ENCODE data around the gene TFCP2. TPM values are rescaled to one million over a fixed set of nuclear protein-coding genes. Genes with fewer than 3 reads are reported as not detected.

The TFCP2 gene
- total RNA-seq, 1 donor from 2014 or later, result 44.9 TPM

DNA sequence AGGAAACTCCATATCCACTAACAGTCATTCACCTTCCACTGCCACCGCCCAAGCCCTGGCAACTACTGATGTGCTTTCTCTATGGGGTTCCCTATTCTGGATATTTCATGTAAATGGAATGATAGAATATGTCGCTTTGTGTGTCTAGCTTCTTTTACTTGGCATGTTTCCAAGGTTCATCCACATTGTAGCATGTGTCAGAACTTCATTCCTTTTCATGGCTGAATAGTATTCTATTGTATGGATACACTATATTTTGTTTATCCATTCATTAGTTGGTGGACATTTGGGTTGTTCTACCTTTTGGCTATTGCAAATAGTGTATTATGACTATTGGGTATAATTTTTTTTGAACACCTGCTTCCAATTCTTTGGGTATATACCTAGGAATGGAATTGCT is 36.3 kb upstream of the TFCP2 start:
- DNase-seq (ENCODE audit: low spot score in 2 of 2, unreplicated experiment in 2 of 2), result no peak
- H3K27ac Mint-ChIP-seq, result no peak overlapping the region
- TF ChIP-seq, protein P1, sequence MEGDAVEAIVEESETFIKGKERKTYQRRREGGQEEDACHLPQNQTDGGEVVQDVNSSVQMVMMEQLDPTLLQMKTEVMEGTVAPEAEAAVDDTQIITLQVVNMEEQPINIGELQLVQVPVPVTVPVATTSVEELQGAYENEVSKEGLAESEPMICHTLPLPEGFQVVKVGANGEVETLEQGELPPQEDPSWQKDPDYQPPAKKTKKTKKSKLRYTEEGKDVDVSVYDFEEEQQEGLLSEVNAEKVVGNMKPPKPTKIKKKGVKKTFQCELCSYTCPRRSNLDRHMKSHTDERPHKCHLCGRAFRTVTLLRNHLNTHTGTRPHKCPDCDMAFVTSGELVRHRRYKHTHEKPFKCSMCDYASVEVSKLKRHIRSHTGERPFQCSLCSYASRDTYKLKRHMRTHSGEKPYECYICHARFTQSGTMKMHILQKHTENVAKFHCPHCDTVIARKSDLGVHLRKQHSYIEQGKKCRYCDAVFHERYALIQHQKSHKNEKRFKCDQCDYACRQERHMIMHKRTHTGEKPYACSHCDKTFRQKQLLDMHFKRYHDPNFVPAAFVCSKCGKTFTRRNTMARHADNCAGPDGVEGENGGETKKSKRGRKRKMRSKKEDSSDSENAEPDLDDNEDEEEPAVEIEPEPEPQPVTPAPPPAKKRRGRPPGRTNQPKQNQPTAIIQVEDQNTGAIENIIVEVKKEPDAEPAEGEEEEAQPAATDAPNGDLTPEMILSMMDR (IDR thresholded peaks at IDR 0.05; ENCODE audit: unreplicated experiment), result no peak
- no peak overlapping the region for H3K4me3 Mint-ChIP-seq
- no peaks in the 10 kb centered on the region for H3K4me1 Mint-ChIP-seq
- H3K27me3 Mint-ChIP-seq (ENCODE audit: low read depth), result no peaks in the 10 kb centered on the region
- H3K36me3 Mint-ChIP-seq, result no peaks in the 10 kb centered on the region
- no peaks in the 10 kb centered on the region for H3K9me3 Mint-ChIP-seq

DNA sequence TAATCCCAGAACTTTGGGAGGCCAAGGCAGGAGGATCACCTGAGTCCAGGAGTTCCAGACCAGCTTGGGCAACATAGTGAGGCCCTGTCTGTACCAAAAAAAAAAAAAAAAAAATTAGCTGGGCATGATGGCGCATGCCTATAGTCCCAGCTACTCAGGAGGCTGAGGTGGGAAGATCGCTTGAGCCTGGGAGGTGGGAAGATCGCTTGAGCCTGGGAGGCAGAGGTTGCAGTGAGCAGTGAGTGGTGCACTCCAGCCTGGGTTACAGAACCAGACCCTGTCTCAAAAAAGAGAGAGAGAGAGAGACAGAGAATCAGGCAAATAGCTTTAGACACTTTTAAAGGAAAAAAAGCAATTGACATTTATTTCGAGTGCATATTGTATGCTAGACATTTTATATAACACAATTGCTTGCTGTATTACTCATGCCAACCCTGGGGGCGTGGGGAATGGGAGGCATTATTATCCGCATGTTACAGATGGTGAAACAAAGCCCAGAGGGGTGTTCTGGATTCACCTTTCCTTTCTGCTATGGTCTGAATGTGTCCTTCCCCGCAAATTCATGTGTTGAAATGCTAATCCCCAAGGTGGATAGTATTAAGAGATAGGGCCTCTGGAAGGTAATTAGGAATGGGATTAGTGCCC is 35.2 kb upstream of the TFCP2 start:
- H3K4me1 Mint-ChIP-seq, result no peaks in the 10 kb centered on the region
- no peak overlapping the region for H3K27ac Mint-ChIP-seq
- no peaks in the 10 kb centered on the region for H3K27me3 Mint-ChIP-seq (ENCODE audit: low read depth)
- no peaks in the 10 kb centered on the region for H3K9me3 Mint-ChIP-seq
- TF ChIP-seq, protein P1 (IDR thresholded peaks at IDR 0.05; ENCODE audit: unreplicated experiment), result no peak
- no peak overlapping the region for H3K4me3 Mint-ChIP-seq
- no peak for DNase-seq (ENCODE audit: low spot score in 2 of 2, unreplicated experiment in 2 of 2)
- no peaks in the 10 kb centered on the region for H3K36me3 Mint-ChIP-seq

DNA sequence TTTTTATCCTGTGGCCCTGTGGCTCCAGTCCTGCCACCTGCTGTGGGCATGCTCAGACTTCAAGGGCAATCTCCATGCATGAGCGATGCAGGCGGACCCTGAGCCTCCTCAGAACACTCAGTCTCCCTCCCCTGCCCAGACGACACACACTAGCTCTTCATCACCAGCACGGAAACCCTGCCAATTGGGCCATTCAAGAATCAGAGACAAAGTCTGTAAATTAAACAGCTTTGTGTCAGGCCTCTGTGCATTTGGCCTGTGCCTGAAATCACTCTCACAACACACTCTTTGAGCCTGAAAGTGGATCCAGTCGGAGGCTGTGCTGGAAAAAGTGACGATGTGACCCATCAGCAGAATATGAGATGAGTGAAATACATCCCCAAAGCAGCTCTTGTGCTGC is 32.4 kb upstream of the TFCP2 start:
- TF ChIP-seq, protein P1 (IDR thresholded peaks at IDR 0.05; ENCODE audit: unreplicated experiment), result no peak
- Mint-ChIP-seq H3K27ac (no peak overlapping the region), H3K36me3 (no peaks in the 10 kb centered on the region)

DNA sequence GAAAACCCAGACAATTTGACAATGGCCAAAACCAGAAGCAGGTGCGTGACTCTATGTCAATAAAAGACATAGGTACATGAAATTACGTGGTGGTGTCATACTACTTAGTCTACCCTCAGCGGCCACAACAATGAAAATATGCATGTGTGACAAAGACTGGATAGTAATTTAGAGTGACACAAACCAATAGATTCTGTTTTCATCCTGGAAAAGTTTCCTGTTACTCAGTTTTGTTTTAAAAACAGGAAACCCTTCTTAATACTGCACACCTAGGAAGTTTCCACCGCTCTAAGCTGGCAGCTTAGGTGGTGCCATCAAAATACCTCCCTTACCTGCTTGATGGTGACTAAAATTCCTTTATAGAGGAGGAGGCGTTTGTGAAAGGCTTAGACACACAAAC is 29.8 kb upstream of the TFCP2 start:
- Mint-ChIP-seq H3K27me3 (ENCODE audit: low read depth) (no peaks in the 10 kb centered on the region), H3K27ac (no peak overlapping the region), H3K9me3 (no peaks in the 10 kb centered on the region), H3K4me1 (no peaks in the 10 kb centered on the region), H3K36me3 (no peaks in the 10 kb centered on the region), H3K4me3 (no peak overlapping the region)
- no peak for DNase-seq (ENCODE audit: low spot score in 2 of 2, unreplicated experiment in 2 of 2)
- TF ChIP-seq, protein P1 (IDR thresholded peaks at IDR 0.05; ENCODE audit: unreplicated experiment), result no peak

More for the DNA sequence above, 32.4 kb upstream of the TFCP2 start:
- DNase-seq (ENCODE audit: low spot score in 2 of 2, unreplicated experiment in 2 of 2), result no peak
- no peaks in the 10 kb centered on the region for H3K4me1 Mint-ChIP-seq
- H3K9me3 Mint-ChIP-seq, result no peaks in the 10 kb centered on the region
- no peak overlapping the region for H3K4me3 Mint-ChIP-seq
- no peaks in the 10 kb centered on the region for H3K27me3 Mint-ChIP-seq (ENCODE audit: low read depth)

DNA sequence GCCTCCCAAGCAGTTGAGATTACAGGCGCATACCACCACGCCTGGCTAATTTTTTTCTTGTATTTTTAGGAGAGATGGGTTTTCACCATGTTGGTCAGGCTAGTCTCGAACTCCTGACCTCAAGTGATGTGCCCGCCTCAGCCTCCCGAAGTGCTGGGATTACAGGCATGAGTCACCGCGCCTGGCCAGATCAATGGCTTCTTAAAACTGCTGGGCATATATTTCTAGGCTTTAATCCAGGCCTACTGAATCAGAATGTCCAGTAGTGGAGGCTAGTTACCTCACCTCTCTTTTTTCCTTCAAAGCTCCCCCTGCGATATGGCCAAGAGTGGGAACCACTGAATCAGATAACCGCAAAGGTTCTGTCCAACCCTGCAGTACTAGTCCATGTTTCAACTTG is 27.9 kb upstream of the TFCP2 start:
- Mint-ChIP-seq H3K27ac (no peak overlapping the region), H3K27me3 (ENCODE audit: low read depth) (no peaks in the 10 kb centered on the region), H3K36me3 (no peaks in the 10 kb centered on the region), H3K4me1 (no peaks in the 10 kb centered on the region), H3K4me3 (no peak overlapping the region), H3K9me3 (no peaks in the 10 kb centered on the region)
- TF ChIP-seq, protein P1 (IDR thresholded peaks at IDR 0.05; ENCODE audit: unreplicated experiment), result no peak
- DNase-seq (ENCODE audit: low spot score in 2 of 2, unreplicated experiment in 2 of 2), result no peak

DNA sequence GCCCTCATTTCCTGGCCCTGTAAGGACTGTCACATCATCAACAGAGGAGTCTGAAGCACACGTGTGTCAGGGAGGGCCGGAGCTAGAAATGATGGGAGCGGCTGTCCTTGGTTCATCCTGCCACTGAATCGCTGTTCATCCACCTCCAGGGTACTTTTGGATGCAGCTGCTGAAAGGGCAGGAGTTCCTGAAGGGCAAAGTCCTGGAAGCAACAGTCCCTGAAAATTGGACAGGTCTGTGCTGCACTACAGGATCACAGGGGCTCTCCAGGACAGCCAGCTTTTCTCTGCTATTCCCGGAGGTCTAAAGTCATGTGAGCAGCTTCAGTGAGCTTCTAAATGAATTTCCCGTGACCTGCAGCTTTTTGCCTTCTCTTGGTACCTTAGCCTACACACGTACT is 27.2 kb upstream of the TFCP2 start:
- no peaks in the 10 kb centered on the region for H3K9me3 Mint-ChIP-seq
- TF ChIP-seq, protein P1 (IDR thresholded peaks at IDR 0.05; ENCODE audit: unreplicated experiment), result no peak
- no peak for DNase-seq (ENCODE audit: low spot score in 2 of 2, unreplicated experiment in 2 of 2)
- no peaks in the 10 kb centered on the region for H3K27me3 Mint-ChIP-seq (ENCODE audit: low read depth)
- no peaks in the 10 kb centered on the region for H3K4me1 Mint-ChIP-seq
- H3K36me3 Mint-ChIP-seq, result no peaks in the 10 kb centered on the region
- H3K27ac Mint-ChIP-seq, result no peak overlapping the region
- H3K4me3 Mint-ChIP-seq, result no peak overlapping the region
